GM12875 (cell line): ENCODE results near the gene MAP3K4.

Experiments used
- H3K4me3 ChIP-seq: one replicate; pipeline ENCODE4 v1.5.1; 2011; ENCODE audit warnings: low read depth, low read length, control low read depth
- TF ChIP-seq, protein P1 (sequence below): IDR thresholded peaks from 2 replicates; pipeline ENCODE4 v1.5.1; 2011; ENCODE audit warnings: low read depth, mild to moderate bottlenecking, control low read depth, inconsistent platforms, low read length, moderate library complexity, borderline replicate concordance; ENCODE audit not compliant: insufficient read depth

Gene MAP3K4

DNA sequence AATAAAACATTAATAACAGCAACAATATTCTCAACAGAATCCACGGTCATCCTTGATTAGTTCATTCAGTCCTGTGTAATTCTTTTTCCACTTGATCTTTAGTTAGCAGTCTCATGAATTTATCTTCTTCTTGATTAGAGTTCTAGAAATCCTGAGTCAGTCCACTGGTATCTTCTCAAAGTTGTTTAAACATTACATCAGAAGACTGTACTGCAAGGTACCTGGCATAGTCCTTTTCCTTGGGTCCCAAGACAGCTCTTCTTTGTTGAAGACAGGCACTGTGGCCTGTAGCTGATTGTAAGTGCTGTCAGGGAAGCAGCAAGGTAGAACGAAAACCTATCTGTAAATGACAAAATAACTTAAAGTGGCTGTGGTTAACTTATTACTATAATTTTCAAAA is 11.8 kb downstream of the MAP3K4 start:
- TF ChIP-seq, protein P1, sequence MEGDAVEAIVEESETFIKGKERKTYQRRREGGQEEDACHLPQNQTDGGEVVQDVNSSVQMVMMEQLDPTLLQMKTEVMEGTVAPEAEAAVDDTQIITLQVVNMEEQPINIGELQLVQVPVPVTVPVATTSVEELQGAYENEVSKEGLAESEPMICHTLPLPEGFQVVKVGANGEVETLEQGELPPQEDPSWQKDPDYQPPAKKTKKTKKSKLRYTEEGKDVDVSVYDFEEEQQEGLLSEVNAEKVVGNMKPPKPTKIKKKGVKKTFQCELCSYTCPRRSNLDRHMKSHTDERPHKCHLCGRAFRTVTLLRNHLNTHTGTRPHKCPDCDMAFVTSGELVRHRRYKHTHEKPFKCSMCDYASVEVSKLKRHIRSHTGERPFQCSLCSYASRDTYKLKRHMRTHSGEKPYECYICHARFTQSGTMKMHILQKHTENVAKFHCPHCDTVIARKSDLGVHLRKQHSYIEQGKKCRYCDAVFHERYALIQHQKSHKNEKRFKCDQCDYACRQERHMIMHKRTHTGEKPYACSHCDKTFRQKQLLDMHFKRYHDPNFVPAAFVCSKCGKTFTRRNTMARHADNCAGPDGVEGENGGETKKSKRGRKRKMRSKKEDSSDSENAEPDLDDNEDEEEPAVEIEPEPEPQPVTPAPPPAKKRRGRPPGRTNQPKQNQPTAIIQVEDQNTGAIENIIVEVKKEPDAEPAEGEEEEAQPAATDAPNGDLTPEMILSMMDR, result no peak
- H3K4me3 ChIP-seq, result no peak overlapping the region

DNA sequence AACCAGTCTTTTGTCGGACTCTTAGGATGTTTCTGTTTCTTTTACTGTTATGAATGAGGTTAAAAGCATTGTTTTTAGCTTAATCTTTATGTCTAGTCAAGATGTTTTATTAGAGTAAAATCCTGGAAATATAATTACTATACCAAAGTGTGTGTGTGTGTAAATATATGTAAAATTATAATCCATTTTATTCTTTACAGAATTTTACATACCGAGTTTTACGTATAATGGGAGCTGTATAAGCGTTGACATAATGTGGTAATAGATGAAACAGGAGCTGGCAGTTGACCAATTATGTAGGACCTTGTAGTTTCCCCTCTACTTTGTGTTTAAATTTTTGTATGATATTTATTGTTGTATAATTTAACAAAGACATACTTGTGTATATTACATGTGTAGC is 16.7 kb downstream of the MAP3K4 start:
- no peak overlapping the region for H3K4me3 ChIP-seq
- TF ChIP-seq, protein P1, result no peak

GRCh38 chr6:161009991-161010390 is 18.4 kb downstream of the MAP3K4 start:
- TF ChIP-seq, protein P1, result no peak

GRCh38 chr6:161010418-161010817 is 18.8 kb downstream of the MAP3K4 start:
- H3K4me3 ChIP-seq, result no peak overlapping the region
- TF ChIP-seq, protein P1, result no peak

More at GRCh38 chr6:161009991-161010390, 18.4 kb downstream of the MAP3K4 start:
- no peak overlapping the region for H3K4me3 ChIP-seq

- TF ChIP-seq, protein P1, result no peak
- no peak overlapping the region for H3K4me3 ChIP-seq
These were observed 20.2 kb downstream of the MAP3K4 start for GRCh38 chr6:161011492-161012480.

DNA sequence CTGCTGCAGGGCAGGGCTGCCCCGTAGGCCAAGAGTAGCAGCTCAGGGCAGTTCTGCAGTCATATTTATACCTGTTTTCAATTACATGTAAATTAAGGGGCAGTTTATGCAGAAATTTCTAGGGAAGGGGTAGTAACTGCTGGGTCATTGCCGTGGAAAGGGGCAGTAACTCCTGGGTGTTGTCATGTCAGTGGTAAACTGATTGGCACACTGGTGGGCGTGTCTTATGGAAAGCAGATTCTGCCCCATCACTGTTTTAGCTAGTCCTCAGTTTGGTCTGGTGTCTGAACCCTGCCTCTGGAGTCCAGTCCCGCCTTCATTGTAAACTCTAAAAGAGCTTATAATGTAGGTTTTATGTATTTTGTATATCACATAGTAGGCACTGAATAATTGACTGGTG is 22.1 kb downstream of the MAP3K4 start:
- H3K4me3 ChIP-seq, result no peak overlapping the region
- TF ChIP-seq, protein P1, result no peak
